ENCODE data around the gene LRRC4C. TPM values are rescaled to one million over a fixed set of nuclear protein-coding genes. Genes with fewer than 3 reads are reported as not detected.

Gene LRRC4C
- total RNA-seq, 1 experiment from 2014 or later, result 0.13 TPM

- Mint-ChIP-seq H3K9me3 (no peaks in the 10 kb centered on the region), H3K27ac (no peak overlapping the region), H3K4me1 (no peaks in the 10 kb centered on the region), H3K4me3 (no peak overlapping the region), H3K27me3 (ENCODE audit: low read depth) (no peaks in the 10 kb centered on the region), H3K36me3 (ENCODE audit: insufficient read depth in 1 of 3, low read depth in 3 of 3) (no peaks in the 10 kb centered on the region)
- Histone ChIP-seq H3K23ac (ENCODE audit: insufficient read length, low read depth, low read length) (no peak overlapping the region), H3K18ac (ENCODE audit: insufficient read length, low read depth, low read length) (no peak overlapping the region), H2AFZ (ENCODE audit: low read length) (no peak overlapping the region), H3K79me2 (ENCODE audit: insufficient read depth, low read length) (no peaks in the 10 kb centered on the region), H2BK20ac (ENCODE audit: low read depth, low read length, poor library complexity, severe bottlenecking) (no peak overlapping the region), H3K23me2 (ENCODE audit: insufficient read length, low read depth, low read length, poor library complexity, severe bottlenecking) (no peaks in the 10 kb centered on the region), H4K8ac (replicated peaks; ENCODE audit: insufficient read length, low read depth, low read length) (no peak overlapping the region), H3K9ac (ENCODE audit: extremely low read depth, insufficient read length, low read length) (no peak overlapping the region), H3K4me2 (ENCODE audit: insufficient read depth, insufficient read length, low read length) (no peak overlapping the region), H3K27me3 (ENCODE audit: insufficient read depth, low read length) (no peaks in the 10 kb centered on the region; the same call in 1 of the 2 replicates), H2AK5ac (ENCODE audit: insufficient read length, low read length) (no peak overlapping the region), H3K14ac (ENCODE audit: insufficient read depth, low read length) (no peak overlapping the region), H4K20me1 (ENCODE audit: control insufficient read depth, insufficient read depth, insufficient read length) (no peaks in the 10 kb centered on the region), H3T11ph (ENCODE audit: low read length) (no peak overlapping the region), H4K91ac (ENCODE audit: insufficient read length, low read depth, low read length) (no peak overlapping the region), H3K79me1 (ENCODE audit: insufficient read depth, low read depth, low read length, poor library complexity, severe bottlenecking) (no peaks in the 10 kb centered on the region), H4K5ac (ENCODE audit: insufficient read length, low read depth, low read length) (no peak overlapping the region), H3K4me1 (ENCODE audit: insufficient read depth, low read length) (no peaks in the 10 kb centered on the region), H3K56ac (ENCODE audit: insufficient read length, low read depth, low read length) (no peak overlapping the region), H2BK5ac (ENCODE audit: insufficient read length, low read length) (no peak overlapping the region), H3K4ac (ENCODE audit: low read depth, low read length) (no peak overlapping the region), H2BK120ac (ENCODE audit: low read depth, low read length, poor library complexity, severe bottlenecking) (no peak overlapping the region), H2BK15ac (ENCODE audit: low read depth, low read length) (no peak overlapping the region), H3K9me3 (ENCODE audit: control insufficient read depth, low read depth, low read length) (no peaks in the 10 kb centered on the region), H2BK12ac (ENCODE audit: insufficient read length, low read depth, low read length) (no peak overlapping the region), H3K27ac (ENCODE audit: insufficient read length, low read depth, low read length) (no peak overlapping the region)
- DNase-seq, result no peak
- TF ChIP-seq CTCF (conservative IDR thresholded peaks at IDR 0.05), result no peak
- no CpG with 5 or more reads among the region's 3 CpGs for WGBS (ENCODE audit: extremely low coverage, insufficient read length, low lambda C conversion rate)
Measured at GRCh38 chr11:40619654-40620053, 839.8 kb downstream of the LRRC4C start.

Measured in H9 (cell line).